MM.1S (cell line): ENCODE results near the gene RABEP2.

Experiments
- CTCF ChIP-seq: fragments of 300-600 bp; sonication (generic); IDR thresholded peaks from 2 replicates; pipeline ENCODE4 v1.5.1; 2016; ENCODE audit warnings: antibody characterized with exemption, low read length, mixed read lengths
- EZH2 ChIP-seq: fragments of 300-600 bp; sonication (generic); optimal IDR thresholded peaks from 2 replicates; pipeline ENCODE3; 2017; ENCODE audit warnings: low read depth, mild to moderate bottlenecking, antibody characterized with exemption, low read length, mixed read lengths

- TF ChIP-seq CTCF (no peak), EZH2 (no peak)
Measured at GRCh38 chr16:28937222-28937876, 12.3 kb upstream of the RABEP2 start.
